ENCODE data around the gene PCARE. TPM values are rescaled to one million over a fixed set of nuclear protein-coding genes. Genes with fewer than 3 reads are reported as not detected.

The PCARE gene
- total RNA-seq, 1 donor from 2014 or later = not detected

DNA sequence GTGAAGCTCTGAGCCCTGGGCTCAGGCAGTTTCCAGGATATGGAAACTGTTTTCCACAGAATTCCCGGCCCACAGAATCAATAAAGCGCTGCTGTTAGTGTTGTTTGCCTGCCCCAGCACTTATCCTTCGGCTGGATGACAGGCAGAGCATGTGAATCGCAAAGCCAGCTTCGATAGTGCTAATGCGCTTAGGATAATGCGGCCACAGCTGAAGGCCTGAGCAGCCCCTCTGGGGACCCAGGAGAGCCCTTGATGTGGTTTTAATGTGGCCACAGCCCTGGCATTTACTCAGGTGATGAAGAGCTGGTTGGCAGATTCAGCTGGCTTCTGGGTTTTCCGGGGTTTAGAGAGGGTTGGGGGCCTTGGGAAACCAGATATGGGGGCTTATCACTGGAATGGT, 23.7 kb downstream of the PCARE start:
- Mint-ChIP-seq H3K4me3 (no peak overlapping the region), H3K27me3 (ENCODE audit: low read depth) (no peaks in the 10 kb centered on the region), H3K9me3 (no peaks in the 10 kb centered on the region), H3K36me3 (ENCODE audit: low read depth) (no peaks in the 10 kb centered on the region), H3K4me1 (peaks cover 7% of the 10 kb centered on the region), H3K27ac (ENCODE audit: unreplicated experiment) (no peak overlapping the region)
- DNase-seq (ENCODE audit: low read depth, low spot score) = no peak
- TF ChIP-seq, protein P1, sequence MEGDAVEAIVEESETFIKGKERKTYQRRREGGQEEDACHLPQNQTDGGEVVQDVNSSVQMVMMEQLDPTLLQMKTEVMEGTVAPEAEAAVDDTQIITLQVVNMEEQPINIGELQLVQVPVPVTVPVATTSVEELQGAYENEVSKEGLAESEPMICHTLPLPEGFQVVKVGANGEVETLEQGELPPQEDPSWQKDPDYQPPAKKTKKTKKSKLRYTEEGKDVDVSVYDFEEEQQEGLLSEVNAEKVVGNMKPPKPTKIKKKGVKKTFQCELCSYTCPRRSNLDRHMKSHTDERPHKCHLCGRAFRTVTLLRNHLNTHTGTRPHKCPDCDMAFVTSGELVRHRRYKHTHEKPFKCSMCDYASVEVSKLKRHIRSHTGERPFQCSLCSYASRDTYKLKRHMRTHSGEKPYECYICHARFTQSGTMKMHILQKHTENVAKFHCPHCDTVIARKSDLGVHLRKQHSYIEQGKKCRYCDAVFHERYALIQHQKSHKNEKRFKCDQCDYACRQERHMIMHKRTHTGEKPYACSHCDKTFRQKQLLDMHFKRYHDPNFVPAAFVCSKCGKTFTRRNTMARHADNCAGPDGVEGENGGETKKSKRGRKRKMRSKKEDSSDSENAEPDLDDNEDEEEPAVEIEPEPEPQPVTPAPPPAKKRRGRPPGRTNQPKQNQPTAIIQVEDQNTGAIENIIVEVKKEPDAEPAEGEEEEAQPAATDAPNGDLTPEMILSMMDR (conservative IDR thresholded peaks at IDR 0.05) = no peak

DNA sequence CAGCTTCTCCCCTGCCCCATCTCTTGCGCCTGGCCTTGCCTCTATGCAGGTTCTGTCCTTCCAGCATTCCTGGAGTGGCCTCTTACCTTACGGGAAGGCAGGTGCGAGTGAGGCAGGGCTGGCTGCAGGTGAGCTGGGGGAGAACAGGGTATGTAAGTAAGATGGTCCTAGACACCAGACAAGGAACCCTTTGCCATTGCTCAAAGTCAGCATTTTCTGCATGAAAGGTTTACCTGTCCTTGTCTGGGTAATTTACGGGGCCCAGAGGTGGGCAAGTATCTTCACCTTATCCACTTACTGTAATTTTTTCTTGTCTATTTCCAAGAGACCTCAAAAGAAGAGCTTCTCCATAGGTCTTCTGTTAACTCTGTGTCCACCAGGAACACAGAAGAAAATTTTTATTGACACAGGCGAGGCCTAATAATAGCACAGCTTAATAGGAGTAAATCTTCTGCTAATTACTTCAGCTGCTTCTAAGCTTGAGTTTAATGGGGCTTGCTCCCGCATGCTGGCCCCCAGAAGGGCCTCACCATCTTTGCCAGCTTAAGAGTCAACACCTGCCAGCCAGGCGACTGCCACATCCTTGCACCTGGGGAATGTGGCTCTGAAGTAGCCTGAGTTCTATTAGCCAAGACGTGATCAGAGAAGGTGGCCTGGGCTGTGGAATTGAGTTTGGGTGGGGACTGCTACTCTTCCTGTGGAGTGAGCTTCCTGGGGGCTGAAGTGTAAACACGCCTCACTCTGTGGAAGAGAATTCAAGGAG, 27.1 kb downstream of the PCARE start:
- H3K27ac Mint-ChIP-seq (ENCODE audit: unreplicated experiment) = no peak overlapping the region
- DNase-seq (ENCODE audit: low read depth, low spot score) = no peak
- no peaks in the 10 kb centered on the region for H3K27me3 Mint-ChIP-seq (ENCODE audit: low read depth)
- peaks cover 9% of the 10 kb centered on the region for H3K4me1 Mint-ChIP-seq
- no peaks in the 10 kb centered on the region for H3K9me3 Mint-ChIP-seq
- TF ChIP-seq, protein P1 (conservative IDR thresholded peaks at IDR 0.05) = no peak
- H3K36me3 Mint-ChIP-seq (ENCODE audit: low read depth) = no peaks in the 10 kb centered on the region
- H3K4me3 Mint-ChIP-seq = no peak overlapping the region

GRCh38 chr2:29046321-29046720, 28.0 kb downstream of the PCARE start:
- Mint-ChIP-seq H3K4me3 (no peak overlapping the region), H3K36me3 (ENCODE audit: low read depth) (no peaks in the 10 kb centered on the region), H3K27ac (ENCODE audit: unreplicated experiment) (no peak overlapping the region), H3K9me3 (no peaks in the 10 kb centered on the region), H3K4me1 (peaks cover 8% of the 10 kb centered on the region), H3K27me3 (ENCODE audit: low read depth) (no peaks in the 10 kb centered on the region)
- TF ChIP-seq, protein P1 (conservative IDR thresholded peaks at IDR 0.05) = no peak
- DNase-seq (ENCODE audit: low read depth, low spot score) = no peak

- H3K36me3 Mint-ChIP-seq (ENCODE audit: low read depth) = no peaks in the 10 kb centered on the region
- peak overlapping the region; percentile 27 for H3K27ac Mint-ChIP-seq (ENCODE audit: unreplicated experiment)
- TF ChIP-seq, protein P1 (conservative IDR thresholded peaks at IDR 0.05) = no peak
- no peak for DNase-seq (ENCODE audit: low read depth, low spot score)
- H3K4me1 Mint-ChIP-seq = peaks cover 8% of the 10 kb centered on the region
- H3K4me3 Mint-ChIP-seq = no peak overlapping the region
- no peaks in the 10 kb centered on the region for H3K9me3 Mint-ChIP-seq
- H3K27me3 Mint-ChIP-seq (ENCODE audit: low read depth) = no peaks in the 10 kb centered on the region
Measured at GRCh38 chr2:29044459-29044858, 29.9 kb downstream of the PCARE start.

DNA sequence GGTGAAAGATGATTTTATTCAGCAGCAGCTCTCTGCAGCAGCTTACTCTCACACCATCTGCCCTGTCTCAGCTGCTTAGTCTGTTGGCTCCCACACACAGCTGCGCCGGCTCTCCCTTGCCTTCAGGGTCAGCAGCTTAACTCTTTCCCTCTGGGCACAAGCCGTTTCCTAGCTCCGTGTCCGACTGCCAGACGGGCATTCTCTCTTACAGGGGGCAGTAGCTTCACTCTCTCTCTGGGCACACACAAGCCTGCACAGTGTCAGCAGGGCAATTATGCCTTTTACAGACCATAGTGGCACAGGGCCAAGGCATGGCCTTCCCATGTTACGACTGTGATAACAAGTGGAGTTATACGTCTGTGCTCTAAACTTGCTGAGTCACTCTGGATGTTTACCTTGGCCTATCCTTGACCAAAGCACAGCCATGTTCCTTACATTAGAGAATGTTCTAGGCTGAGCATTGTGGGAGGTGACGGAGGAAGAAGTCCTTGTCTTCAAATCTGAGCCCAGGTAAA, 31.7 kb downstream of the PCARE start:
- Mint-ChIP-seq H3K27me3 (ENCODE audit: low read depth) (no peaks in the 10 kb centered on the region), H3K4me1 (peaks cover 8% of the 10 kb centered on the region), H3K36me3 (ENCODE audit: low read depth) (no peaks in the 10 kb centered on the region), H3K9me3 (no peaks in the 10 kb centered on the region), H3K27ac (ENCODE audit: unreplicated experiment) (peak overlapping the region; percentile 25), H3K4me3 (no peak overlapping the region)
- TF ChIP-seq, protein P1 (conservative IDR thresholded peaks at IDR 0.05) = no peak
- DNase-seq (ENCODE audit: low read depth, low spot score) = no peak

Measured in neural crest cell (in vitro differentiated cells).